ENCODE data around the gene TESK1.
A peak's percentile ranks its signal among the peaks of the same experiment; 100 is the strongest.
"Not testable (repeated sequence)": the region's sequence is repeated elsewhere in the genome, so short reads cannot be mapped to it uniquely, and the experiment has no call there.

The TESK1 gene

DNA sequence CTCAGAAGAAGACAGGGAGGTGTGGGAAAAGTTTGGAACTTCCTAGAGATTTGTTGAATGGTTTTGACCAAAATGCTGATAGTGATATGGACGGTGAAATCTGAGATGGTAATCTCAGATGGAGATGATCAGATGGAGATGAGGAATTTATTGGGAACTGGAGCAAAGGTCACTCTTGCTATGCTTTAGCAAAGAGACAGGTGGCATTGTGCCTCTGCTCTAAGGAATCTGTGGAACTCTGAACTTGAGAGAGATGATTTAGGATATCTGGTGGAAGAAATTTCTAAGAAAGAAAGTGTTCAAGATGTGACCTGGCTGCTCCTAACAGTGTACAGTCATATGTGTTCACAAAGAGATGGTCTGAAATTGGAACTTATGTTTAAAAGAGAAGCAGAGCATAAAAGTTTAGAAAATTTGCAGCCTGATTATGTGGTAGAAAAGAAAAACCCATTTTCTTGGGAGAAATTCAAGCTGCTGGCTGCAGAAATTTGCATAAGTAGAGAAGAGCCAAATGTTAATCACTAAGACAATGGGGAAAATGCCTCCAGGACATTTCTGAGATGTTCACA, 25.3 kb upstream of the TESK1 start:
- DNase-seq (ENCODE audit: low spot score), result not testable (repeated sequence)

DNA sequence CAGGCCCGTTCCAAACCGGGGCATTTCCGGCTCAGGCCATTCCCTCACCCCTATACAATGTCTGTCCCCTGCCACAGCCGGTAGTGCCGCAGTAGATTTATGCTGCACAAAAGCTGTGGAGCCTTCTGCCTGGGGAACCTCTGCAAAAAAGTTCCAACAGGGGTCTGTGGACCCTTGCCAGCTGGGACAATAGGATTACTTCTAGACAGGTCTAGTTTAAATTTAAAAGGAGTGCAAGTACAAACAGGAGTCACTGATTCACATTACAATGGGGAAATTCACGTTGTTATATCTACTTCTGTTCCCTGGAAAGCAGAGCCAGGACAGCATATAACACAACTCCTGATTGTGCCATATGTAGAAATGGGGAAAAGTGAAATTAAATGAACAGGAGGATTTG, 21.5 kb upstream of the TESK1 start:
- DNase-seq (ENCODE audit: low spot score), result not testable (repeated sequence)

DNA sequence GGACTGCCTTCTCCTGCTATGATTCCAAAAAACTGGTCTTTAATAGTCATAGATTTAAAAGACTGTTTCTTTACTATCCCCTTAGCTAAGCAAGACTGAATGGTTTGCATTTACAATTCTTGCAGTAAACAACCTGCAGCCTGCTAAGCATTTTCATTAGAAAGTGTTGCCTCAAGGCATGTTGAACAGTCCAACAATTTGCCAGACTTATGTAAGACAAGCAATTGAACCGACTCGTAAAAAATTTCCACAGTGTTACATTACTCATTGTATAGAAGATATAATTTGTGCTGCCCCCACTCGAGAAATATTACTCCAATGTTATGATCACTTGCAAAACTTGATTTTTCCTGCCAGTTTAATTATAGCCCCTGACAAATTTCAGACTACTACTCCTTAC, 20.4 kb upstream of the TESK1 start:
- not testable (repeated sequence) for DNase-seq (ENCODE audit: low spot score)

DNA sequence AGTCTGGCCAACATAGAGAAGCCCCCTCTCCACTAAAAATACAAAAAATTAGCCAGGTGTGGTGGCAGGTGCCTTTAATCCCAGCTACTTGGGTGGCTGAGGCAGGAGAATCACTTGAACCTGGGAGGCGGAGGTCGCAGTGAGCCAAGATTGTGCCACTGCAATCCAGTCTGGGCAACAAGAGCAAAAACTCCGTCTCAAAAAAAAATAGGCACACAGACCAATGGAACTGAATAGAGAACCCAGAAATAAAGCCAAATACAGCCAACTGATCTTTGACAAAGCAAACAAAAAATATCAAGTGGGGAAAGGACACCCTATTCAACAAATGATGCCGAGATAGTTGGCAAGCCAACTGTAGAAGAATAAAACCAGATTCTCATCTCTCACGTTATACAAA, 16.6 kb upstream of the TESK1 start:
- DNase-seq (ENCODE audit: low spot score), result not testable (repeated sequence)

DNA sequence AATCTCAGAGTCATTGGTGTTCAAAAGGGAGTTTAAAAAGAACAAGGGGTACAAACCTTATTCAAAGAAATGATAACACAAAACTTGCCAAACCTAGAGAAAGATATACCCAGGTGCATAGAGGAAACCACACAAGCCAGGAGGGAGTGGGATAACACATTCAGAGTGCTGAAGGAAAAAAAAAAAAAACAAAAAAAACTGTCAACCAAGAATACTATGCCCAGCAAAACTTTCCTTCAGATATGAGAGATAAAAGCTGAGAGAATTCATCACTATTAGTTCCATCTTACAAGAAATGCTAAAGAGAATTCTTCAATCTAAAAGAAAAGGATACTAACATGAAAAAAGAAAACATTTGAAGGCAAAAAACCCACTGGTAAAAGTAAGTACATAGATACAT, 11.5 kb upstream of the TESK1 start:
- no peak for DNase-seq (ENCODE audit: low spot score)

DNA sequence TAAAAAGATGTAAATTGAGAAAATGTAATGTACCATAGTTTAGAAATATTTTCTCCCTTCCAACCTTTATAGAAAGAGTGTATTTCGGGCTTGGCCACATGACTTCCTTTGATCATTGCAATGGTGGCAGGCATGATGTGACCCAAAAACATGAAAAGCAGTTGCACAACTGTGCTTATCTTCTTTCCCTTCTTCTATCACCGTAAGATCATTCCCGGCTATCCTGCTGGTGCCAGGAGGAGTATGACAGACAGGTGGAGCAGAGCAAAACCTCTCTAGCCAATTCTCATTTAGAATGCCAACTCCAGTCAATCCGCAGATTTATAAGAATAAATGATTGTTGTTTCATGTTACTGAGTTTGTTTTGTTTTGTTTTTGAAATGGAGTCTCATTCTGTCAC, 10.6 kb upstream of the TESK1 start:
- DNase-seq (ENCODE audit: low spot score), result no peak

DNA sequence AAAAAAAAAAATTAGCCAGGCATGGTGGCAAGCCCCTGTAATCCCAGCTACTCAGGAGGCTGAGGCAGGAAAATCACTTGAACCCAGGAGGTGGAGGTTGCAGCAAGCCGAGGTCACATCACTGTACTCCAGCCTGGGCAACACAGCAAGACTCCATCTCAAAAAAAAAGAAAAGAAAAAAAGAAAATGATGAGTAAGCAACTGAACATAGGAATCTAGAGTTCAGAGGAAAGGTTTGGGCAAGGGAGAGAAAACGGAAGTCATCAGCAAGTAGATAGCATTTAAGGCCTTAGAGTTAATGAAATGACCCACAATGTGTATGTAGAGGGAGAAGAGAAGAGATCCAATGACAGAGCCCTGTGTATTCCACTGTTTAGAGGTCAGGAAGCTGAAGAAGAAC, 8.2 kb upstream of the TESK1 start:
- DNase-seq (ENCODE audit: low spot score), result not testable (repeated sequence)

DNA sequence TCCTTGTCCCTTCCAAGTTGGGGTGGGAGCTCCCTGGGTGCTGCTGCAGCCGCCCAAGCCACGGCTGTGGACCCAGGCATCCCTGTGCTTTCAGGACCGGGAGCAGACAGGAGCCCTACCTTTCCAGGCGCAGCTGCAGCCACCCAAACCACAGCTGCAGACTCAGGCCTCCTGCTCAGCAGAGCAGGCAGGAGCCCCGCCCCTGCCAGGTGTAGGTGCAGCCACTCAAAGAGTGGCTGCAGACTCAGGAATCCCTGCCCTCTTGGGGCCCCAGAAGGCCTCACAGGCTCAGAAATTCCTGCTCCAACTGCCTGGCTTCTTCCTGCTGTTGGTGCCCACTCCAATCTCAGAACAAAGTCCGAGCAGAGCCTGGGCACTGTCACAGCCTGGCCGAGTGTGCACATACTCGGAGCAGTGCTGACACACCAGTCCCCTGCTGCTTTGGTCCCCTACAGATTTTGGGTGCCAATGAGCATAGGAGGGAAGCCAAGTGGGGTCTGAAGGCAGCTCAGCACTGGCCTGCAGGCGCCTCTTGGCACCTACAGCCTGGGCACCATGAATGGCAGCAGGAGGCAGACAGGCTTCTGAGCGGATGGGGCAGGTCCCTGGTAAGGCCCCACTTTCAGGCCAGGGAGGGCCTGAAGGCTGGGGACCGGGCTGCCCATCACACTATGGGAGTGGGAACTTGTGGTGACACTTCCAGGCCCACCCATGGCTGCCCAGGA, 6.0 kb upstream of the TESK1 start:
- no peak for DNase-seq (ENCODE audit: low spot score)

DNA sequence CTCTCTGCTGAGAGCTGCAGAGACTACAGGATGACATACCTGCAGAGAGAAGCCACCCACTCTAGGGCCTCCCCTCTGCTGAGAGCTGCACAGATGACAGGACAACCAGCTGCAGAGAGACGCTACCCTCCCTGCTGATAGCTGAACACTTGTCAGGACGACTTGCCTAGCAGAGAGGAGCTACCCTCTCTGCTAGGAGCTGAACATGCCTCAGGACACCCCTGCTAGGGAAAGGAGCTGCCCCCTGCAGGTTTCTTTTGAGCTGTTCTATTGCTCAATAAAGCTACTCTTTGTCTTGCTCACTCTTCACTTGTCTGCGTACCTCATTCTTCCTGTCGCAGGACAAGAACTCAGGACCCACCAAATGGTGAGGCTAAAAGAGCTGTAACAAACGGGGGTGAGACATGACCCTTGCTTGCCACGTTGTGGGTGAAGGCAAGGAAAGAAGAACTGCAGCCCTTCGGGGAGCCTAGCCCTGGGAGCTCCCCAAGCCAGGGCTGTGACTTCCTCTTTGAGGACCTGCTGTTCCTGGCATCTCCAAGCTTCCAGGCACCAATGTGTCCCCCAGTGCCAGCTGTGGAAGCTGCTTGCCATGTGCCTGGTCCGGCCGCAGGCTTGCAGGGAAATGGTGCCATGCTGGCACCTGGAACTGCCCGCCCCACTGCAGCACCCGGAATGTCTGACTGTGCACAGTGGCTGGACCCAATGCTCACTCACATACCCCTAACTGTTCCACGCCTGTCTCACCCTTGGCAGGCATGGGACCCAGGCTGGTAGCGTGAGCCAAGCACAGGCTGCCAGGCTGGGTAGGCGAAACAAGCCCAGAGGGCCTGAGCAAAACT, 5.1 kb upstream of the TESK1 start:
- DNase-seq (ENCODE audit: low spot score), result no peak

DNA sequence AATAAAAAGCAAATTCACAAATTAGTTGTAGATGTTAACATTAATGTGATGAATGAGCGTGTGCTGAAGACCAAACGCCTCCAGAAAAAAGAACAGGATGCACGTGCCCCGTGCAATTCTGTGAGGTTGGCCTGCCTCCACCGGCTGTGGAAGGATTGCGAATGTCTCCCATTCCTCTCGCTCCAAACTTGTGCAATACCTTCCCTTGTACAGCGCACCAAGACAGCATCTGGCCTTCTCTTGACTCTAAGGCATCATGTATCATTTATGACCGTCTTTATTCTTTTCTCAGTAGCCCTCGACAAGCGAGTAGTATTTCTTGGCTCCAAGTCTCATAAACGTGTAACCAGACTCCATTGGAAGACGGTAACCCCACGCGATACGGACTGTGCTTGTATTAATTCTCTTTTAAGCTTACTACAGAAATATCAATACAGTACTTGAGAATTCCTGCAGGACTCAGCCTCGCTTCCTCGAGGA, 1.5 kb upstream of the TESK1 start:
- peak; percentile 86 for DNase-seq (ENCODE audit: low spot score)

DNA sequence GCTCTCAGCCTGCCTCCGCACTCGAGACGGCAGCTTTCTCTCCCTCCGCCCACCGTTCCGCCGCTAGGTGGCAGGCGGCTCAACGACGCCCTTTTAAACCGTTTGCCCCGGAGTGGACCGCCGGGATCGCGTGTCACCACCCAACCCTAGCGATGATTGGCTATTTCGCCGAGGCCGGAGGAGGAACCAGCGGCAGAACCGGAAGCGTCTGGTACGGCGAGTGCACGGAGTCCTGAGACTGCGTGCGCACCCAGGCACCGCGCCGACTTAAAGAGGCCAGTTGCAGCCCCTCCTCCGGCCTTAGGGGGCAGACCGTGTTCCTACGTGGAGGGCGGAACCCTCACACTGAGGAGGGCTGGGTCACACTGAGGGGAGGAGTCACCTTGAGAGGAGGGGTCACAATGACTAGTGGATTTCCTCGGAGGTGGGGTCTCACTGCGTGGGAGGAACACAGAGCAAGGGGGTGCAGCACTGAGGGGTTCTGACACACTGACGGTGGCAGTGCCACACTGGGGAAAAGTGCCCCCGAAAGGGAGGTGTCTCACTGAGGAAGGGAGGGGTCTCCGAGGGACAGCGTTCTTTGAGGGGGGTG, 980 bp upstream of the TESK1 start:
- DNase-seq (ENCODE audit: low spot score), result peak; percentile 99

DNA sequence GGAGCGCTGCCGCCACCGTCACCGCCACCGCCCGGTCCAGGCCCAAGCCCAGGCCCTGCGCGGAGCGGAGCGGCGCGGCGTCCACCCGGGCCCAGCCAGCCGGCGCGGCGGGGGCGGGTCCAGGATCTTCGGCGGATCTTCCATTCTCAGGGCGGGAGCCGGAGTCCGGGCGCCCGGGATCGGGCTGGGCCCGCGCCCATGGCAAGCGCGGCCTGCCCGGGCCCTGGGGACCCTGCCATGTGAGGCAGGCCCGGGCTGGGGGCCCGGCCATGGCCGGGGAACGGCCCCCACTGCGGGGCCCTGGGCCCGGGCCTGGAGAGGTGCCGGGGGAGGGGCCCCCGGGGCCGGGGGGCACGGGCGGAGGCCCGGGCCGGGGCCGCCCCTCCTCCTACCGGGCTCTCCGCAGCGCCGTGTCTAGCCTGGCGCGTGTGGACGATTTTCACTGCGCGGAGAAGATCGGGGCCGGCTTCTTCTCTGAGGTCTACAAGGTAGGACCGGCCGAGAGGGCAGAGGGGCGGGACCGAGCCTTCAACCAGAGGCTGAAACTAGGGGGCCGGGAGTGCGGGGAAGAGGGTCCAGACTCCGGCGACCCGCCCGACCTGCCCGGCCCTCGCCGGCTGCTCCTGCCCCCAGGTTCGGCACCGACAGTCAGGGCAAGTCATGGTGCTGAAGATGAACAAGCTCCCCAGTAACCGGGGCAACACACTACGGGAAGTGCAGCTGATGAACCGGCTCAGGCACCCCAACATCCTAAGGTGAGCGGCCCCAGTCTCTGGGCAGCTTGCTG, 482 bp downstream of the TESK1 start:
- DNase-seq (ENCODE audit: low spot score), result peak; percentile 28

DNA sequence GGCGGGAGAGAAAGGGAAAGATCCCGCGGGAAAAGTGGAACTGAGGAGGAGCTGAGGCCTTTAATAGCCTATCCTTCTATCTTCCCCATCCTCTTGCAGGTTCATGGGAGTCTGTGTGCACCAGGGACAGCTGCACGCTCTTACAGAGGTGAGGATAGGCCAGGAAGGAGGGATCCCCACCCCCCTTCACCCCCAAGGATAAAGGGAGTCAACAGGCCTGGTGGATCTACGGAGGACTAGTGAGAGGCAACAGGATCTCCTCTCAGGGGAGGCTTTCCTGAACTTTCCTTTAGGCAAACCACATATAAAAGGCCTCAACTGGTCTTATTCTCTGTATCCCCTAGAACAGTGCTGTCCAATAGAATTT, 1.1 kb downstream of the TESK1 start:
- DNase-seq (ENCODE audit: low spot score), result peak; percentile 29

DNA sequence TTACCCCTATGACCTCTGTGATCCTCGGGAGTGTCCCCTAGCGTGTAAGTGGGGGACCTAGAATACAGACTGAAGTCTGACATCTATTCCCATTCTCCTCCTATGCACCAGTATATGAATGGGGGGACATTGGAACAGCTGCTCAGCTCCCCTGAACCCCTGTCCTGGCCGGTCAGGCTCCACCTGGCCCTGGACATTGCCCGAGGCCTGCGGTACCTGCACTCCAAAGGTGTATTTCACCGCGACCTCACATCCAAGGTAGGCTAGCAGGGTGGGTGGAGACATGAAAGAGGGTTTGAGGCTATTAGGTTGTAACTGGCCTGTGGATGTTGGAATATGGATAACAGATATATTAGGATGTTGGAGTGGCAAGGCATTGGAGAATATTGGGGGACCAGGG, 1.7 kb downstream of the TESK1 start:
- no peak for DNase-seq (ENCODE audit: low spot score)

DNA sequence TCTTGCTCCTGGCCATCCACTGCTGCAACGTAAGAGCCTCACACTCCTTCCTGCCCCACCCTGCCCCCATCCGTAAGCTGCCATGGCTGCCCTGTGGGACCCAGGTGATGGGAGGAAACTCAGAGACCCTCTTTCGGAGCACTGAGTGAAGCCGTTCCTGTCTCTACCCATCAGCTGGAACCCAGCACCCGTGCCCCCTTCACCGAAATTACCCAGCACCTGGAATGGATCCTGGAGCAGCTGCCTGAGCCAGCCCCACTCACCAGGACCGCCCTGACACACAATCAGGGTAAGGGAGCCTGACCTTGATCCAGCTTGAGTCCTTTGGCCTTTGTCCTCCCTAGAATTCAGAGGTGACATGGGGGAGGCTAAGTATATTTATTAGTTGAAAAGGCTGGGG, 3.2 kb downstream of the TESK1 start:
- no peak for DNase-seq (ENCODE audit: low spot score)

DNA sequence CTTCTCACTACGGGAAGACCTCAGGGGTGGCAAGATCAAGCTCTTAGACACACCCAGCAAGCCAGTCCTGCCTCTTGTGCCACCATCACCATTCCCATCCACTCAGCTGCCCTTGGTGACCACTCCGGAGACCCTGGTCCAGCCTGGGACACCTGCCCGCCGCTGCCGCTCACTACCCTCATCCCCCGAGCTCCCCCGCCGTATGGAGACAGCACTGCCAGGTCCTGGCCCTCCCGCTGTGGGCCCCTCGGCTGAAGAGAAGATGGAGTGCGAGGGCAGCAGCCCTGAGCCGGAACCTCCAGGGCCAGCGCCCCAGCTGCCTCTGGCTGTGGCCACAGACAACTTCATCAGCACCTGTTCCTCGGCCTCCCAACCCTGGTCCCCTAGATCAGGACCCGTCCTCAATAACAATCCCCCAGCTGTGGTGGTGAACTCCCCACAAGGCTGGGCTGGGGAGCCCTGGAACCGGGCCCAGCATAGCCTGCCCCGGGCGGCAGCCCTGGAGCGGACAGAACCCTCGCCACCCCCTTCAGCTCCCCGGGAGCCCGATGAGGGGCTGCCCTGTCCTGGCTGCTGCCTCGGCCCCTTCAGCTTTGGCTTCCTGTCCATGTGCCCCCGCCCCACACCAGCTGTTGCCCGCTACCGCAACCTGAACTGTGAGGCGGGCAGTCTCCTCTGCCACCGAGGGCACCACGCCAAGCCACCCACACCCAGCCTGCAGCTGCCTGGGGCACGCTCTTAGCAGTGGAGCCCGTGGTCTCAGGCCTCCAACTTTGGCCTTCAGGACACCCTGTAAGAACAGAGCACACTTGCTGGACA, 4.1 kb downstream of the TESK1 start:
- DNase-seq (ENCODE audit: low spot score), result no peak

DNA sequence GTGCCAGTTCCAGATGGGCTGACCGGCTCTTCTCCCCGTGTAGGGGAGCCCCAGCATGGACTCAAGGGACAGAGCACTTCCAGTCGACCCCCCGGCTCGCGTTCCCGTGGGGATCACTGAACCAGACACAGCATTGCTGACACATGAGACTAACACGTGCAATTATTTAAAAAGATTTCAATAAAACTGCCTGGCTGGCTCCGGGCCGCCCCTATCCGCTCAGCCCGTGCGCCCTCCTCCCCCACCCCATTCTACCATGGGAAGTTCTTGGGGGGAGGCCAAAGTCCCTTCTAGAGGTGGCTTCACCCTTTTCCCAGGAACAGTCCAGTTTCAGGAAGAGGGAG, 4.7 kb downstream of the TESK1 start:
- no peak for DNase-seq (ENCODE audit: low spot score)

DNA sequence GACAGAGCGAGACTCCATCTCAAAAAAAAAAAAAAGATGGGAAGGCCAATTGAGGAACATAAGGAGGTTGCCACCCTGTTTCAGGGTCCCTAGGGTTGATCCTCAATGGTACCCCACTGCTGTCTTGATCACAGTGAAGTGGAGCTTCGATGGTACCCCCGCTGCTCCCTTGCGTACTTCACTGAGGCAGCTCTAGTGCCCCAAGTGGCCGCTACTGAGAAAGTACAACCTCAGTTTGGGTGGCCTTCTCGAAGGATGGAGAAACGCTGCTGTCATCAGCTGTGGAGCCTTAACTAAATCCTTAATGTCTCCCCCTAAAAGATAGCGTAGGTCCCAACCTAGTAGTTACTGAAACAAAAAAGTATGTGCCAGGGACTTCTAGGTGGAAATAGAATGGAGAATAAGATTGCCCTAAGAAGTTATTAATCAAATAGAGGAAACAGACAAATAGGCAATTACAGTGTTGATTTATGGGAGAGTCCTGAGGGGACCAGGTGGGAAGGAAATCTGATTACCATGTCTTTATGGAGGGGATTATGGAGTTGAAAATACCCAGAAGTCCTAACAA, 6.3 kb downstream of the TESK1 start:
- DNase-seq (ENCODE audit: low spot score), result peak; percentile 71

DNA sequence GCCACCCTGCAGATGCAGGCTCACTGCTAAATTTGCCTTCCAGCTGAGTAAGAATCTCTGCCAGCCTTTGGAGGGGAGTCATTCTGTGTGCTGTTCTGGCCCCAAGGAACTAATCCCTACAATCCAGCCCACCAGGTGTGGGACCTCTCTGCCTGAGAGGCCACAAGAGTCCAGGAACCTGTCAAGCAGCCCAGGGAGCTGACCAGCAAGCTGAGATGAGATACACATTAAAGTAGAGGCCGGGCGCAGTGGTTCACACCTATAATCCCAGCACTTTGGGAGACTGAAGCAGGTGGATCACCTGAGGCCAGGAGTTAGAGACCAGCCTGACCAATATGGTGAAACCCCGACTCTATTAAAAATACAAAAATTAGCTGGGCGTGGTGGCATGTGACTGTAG, 7.0 kb downstream of the TESK1 start:
- not testable (repeated sequence) for DNase-seq (ENCODE audit: low spot score)

DNA sequence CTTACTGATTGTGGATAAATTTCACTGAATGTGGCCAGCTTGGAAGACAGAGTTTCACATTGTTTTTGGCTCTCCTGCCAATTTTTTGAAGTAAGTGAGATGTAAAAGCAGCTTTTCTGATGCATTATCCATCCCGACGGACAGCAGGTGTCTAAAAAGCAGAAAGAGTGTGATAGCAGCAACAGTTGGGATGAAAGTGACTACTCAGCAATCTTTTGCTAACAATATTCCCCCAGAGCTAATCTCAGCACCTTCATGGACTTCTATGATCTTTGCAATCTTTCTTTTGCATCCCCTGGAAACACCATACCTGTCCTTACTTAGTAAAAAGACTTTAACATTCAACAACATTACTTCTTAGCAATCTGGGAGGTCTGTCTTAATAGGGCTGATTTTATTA, 7.8 kb downstream of the TESK1 start:
- DNase-seq (ENCODE audit: low spot score), result no peak

Measured in GM03348 (cell line).